GM21381 (cell line): ENCODE results near the gene MAP2K6.

ENCODE experiments used
- ATAC-seq: cut with Tn5 transposase; IDR thresholded peaks from one replicate; pipeline ENCODE4 v1.9.1; 2021; ENCODE audit warnings: mild to moderate bottlenecking, moderate library complexity; ENCODE audit not compliant: unreplicated experiment

MAP2K6 gene

GRCh38 chr17:69574257-69575197 lies 160.0 kb downstream of the MAP2K6 start:
- ATAC-seq: no peak

DNA sequence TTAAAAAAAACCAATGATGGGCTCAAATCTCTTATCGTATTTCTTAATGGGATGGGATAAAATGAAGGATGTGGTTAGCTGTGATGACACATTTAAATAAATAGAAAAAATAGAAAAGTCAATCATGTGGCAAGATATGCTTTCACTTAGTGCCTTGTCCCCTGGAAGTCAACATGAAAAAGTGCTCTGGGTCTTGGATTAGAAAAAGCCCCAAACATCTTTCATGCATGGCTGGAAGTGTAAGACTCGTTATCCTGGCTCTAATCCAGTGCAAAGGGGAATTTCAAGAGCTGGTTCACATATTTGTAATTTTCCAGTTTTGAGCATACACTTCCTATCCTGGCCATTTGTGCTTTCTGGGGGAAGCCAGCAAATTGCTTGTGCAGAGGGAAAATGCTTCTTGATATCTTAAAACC lies 160.9 kb downstream of the MAP2K6 start:
- ATAC-seq: no peak

- ATAC-seq: no peak
Observed at GRCh38 chr17:69577098-69577497, 162.6 kb downstream of the MAP2K6 start.

- no peak for ATAC-seq
Observed at GRCh38 chr17:69578385-69578936, 164.0 kb downstream of the MAP2K6 start.

DNA sequence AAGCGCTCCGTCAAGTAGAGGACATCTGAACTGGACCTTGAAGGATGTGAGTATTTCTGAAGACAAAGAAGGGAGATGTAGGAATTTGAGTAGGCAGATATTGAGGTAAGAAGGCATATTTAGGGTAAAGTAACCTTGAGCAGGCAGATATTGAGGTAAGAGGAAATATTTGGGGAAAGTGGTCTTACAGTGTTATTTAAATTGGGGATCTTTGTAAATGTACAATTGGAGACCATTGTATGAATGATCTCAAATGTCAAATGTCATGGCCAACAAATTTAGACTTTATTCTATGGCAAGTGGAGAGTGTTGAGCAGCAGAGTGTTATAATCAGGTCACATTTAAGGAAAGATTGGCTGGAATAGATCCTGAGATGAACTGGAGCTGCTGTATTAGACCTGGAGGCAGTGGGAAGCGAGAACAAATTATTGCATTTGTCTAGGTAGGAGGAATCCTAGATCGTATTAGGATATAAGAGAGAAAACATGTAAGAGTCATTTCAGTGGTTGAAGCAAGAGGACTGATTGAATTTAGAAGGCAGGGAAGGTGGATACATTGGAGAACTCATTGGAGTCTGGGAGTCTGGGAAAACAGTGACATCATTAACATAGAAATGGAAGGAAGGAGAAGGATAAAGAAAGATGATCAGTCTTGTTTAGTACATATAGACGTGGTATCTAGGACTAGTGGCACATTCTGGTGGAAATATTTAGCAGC lies 165.6 kb downstream of the MAP2K6 start:
- no peak for ATAC-seq

DNA sequence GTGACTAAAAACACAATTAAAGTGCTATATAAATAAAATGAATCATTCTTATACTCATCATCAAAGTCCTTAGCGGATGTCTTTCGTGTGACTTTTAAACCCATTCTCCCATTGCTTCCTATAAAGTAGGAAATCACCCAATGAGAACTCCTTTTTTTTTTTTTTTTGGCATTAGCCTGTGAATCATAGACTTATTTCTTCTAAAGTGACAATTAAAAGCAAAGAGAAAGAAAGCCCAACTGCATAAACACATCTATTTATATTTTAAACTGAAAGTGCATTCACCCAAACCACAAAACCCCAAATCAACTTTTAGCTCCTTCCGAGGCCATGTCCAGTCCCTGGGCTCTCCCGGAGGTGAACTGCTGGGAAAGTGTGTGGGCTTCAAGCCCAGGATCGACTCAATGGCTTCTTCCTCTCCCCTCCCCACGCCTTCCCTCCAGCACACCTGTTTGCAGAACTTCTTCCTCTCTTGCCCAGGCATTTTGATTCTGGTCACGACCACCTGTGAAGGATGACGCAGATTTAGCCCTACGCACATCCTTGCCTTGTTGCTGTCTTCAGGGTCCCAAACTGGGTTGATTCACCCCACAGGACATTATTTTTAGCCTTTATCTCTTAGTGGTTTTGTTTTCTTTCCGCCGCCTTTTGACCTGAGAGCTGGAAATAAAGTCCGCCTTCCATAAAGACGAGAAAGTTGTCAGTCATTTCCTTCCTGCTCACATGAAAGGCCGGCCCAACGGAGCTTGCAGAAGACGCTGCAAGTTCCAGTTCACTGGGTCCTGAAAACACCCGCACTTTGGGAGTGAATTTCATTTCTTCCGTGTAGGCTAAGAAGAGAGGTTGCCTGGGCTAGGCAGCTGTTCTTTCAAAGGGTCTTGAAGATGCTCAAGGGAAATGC lies 166.8 kb downstream of the MAP2K6 start:
- peak; percentile 72 for ATAC-seq

DNA sequence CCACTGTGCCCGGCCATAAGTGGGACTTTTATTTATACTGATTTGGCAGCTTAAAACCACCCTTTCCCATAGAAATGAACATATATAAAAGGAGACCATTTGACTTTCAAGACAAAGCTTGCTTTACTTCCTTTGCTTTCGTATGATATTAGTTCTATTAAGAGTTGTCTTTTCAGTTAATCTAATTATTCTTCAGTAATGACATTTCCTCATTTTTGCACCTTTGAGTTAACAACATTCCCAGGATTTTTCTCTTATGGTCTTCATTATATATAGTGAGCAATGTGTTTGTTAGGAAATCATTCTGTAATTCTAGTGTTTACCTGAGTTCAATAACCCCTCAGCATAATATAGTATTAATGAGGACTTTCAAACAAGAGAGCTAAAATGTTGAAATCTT lies 173.8 kb downstream of the MAP2K6 start:
- no peak for ATAC-seq

DNA sequence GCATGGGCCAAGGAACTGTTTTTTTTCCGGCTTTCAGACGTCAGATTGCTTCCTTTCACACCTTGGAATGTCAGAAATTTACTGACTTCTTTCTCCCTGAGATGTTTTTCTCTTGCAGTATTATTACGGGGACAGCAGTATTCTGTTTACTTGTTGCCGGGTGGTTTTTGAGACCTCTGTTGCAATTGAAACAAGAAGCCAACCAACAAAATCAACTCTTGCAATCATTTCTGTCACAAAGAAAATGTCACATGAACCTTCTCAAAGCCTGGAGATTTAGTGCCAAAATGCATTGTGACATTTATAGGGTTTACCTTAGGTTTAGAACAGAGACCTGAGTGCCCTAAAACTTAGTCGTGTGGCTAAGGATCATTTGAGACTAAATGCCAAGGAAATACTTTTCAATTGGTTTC lies 174.3 kb downstream of the MAP2K6 start:
- ATAC-seq: no peak

DNA sequence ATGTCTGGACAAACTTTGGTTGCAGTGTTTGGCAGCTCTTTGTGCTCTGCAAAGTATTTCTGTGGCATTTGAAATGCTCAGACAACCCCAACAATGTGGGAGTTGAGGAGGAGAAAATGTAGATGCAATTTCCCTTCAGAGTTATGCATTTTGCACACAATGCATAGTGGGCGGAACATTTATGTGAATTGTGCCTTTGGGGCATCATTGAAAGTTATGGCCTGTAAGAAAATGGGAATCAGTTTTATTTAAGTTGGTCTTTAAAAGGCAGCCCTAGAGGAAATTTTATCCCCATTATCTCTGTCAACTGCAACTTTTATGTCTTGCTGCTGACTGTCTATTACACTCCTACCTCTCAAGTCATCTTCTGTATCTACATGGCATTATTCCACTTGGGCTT lies 176.2 kb downstream of the MAP2K6 start:
- ATAC-seq: no peak

GRCh38 chr17:69592692-69593350 lies 178.3 kb downstream of the MAP2K6 start:
- ATAC-seq: no peak

- no peak for ATAC-seq
Observed at GRCh38 chr17:69593351-69593715, 178.8 kb downstream of the MAP2K6 start.

DNA sequence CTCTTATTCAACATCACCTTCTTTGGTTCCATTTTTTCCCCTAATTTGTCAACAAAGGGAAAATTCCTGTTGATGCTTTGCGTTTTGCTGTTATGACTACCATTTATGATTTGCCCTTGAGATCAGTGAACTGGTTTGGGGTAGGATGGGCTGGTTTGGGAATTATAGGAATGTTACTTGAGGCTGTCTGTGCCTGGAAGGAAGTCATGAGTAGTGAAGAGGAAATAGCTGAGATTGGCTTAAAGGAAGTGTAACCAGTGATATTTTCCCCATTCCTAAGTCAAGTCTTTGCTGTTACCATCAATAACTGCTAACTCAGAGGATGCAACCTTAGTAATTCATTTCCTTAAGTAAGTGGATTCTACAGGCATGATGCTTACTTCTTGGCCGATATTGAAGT lies 179.2 kb downstream of the MAP2K6 start:
- no peak for ATAC-seq

DNA sequence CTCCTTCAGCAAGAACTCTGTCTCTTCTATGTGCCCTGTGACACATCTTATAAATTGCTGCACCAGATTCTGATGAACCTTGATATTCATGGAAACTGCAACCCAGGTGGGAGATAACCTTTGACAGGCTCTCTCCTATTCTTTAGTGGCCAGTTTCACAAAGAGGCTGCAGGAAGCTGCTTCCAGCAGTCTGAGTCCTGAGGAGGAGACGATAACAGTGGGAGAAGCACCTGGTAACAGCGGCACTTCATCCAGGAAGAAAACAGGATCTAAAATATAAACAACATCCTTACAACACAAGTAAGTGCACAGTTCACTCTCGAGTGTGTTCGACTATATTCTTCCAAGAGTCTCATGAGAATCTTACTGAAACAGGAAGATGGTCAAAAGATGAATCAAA lies 180.1 kb downstream of the MAP2K6 start:
- ATAC-seq: no peak

DNA sequence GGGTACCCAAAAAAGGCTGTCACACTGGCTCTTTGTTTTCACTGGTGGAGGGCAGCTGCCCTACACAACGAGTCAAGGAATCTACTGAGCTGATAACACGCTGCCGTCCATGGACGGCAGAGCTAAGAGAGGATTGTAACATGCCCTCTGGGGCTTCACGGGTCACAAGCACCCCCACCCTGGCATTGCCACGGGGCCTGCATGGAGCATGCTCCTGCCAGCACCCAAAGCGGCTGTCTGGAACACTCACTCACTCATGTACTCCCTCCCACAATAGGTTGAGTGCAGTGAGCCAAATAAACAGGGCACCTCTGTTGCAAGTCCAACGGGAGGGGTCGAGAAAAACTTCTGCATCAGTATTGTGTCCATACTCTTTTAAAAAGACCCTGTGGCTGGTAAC lies 181.6 kb downstream of the MAP2K6 start:
- ATAC-seq: no peak

- no peak for ATAC-seq
Observed at GRCh38 chr17:69597898-69598692, 183.6 kb downstream of the MAP2K6 start.

GRCh38 chr17:69602972-69603371 lies 188.5 kb downstream of the MAP2K6 start:
- ATAC-seq: no peak
